Activated CD4-positive, alpha-beta T cell treated with anti-CD3 and anti-CD28 coated beads, Interleukin-2, amount 50 U/mL, for 24 hours (primary cell): ENCODE results near the gene TMEM223.
A peak's percentile ranks its signal among the peaks of the same experiment; 100 is the strongest.
"Not testable (repeated sequence)": the region's sequence is repeated elsewhere in the genome, so short reads cannot be mapped to it uniquely, and the experiment has no call there.

ENCODE experiments used
- DNase-seq, 2 donors: peaks; one replicate each; pipeline ENCODE4 v3.0.0-alpha.2; 2020; ENCODE audit warnings: low read depth in 1 of 2, low spot score in 1 of 2

Gene TMEM223

DNA sequence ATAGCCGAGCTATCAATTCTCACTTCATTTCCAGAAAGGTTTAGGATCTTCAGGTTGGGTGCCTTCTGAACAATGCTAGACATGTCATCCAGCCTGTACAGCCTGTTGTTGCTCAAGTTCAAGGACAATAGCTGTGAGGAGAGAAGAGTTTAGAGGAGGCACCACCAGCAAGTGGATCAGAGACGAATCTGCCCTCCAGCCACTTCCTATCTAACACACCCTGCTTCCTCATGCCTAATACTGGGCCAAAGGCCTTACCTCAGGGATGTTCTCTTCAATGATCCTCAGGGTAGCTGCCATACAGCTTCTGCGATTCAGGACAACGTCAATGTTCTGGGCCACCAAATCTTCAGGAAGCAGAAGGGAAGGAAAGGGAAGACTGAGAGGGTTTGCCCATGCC is 9.3 kb upstream of the TMEM223 start:
- DNase-seq, result no peak

- DNase-seq, result no peak
Measured at GRCh38 chr11:62799486-62799885, 7.7 kb upstream of the TMEM223 start.

DNA sequence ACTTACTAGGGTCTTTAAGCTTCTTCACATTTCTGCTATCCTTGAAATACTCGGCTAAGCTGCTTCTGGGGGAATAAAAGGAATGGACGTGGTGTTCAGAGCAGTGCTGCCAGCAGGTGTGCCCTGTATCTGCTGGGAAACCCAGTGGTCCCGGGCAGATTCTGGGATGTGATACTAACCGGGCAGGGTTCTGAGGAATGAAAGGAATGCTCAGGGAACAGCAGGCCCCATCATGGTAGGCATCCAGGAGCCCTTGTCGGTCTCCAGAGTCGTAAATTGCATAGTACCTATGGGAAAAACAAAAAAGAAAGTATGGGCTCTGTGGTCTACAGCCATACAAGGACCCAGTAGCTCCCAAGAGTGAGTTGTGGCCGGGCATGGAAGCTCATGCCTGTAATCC is 4.5 kb upstream of the TMEM223 start:
- DNase-seq, result no peak

GRCh38 chr11:62794201-62794775 is 2.5 kb upstream of the TMEM223 start:
- DNase-seq, result no peak

DNA sequence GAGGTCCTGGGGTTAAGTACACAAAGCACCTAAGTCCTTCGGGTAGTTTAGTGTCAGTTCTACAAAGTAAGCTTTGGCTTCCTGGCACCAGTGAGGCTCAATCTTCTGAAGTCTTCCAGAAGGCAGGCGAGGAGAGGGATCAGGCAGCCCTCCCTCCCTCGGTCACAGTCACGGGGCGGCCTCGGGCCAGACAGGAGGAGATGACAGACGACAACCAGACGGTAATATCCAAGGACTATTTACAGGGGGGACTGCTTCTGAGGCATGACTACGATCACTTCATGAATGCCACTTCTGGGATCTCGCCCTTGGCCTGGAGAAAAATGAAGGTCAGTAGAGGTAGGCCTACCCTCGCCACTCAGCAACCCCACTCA is 383 bp upstream of the TMEM223 start:
- DNase-seq, result no peak

DNA sequence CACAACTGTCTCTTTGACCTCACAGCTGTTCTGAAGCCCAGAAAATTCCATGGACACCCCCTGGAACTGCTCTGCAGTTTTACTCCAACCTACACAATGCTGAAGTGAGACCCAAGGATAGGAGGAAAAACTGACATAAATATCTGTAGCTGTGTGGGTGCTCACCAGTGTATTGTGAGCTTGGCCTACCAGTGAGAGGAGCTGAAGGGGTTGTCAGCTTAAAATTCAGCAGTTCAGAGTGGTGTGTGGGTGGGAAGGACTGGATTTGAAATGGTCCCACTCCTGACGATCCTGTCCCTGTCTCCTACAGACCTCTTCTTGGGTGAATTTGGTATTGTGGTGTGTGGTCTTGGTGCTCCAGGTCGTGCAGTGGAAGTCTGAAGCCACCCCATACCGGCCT is 2.2 kb downstream of the TMEM223 start:
- DNase-seq, result no peak

GRCh38 chr11:62788991-62789390 is 2.8 kb downstream of the TMEM223 start:
- no peak for DNase-seq

DNA sequence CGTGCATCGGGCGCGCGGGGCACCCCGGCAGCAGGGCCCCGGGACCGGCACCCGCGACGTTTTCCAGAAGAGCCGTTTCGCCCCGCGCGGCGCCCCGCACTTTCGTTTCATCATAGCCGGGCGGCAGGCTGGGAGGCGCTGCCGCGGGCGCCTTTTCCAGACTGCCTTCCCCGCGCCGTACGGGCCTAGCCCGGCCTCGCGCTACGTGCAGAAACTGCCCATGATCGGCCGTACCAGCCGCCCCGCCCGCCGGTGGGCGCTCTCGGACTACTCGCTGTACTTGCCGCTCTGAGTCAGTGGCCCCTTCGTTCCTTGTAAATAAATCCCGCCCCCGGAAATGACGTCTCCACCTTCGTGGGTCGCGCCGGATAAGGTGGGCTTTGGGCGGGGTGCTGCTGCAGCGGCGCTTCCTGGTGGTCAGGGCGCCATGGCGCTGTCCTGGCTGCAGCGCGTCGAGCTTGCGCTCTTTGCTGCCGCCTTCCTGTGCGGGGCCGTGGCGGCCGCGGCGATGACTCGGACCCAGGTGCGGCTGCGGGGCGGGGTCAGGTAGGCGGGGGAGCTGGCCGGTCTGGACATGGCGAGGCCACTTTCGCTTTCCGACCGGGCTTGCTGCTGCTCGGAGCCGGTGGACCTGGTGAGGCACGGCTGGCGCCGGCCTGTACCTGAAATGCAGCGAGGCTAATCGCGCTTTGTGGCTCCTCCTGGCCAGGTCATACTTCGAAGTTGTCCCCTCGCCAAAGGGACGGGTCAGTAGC is 4.6 kb downstream of the TMEM223 start, which contains the start of gene TMEM179B:
Gene TMEM179B, plus strand, starts transcription at position 398 of the 755 bp plus-strand sequence. Its CDS starts 30 bp downstream, at position 428.
- DNase-seq, result peak; percentile 95 to 99

- peak; percentile 68 to 78 for DNase-seq
Measured at GRCh38 chr11:62786318-62787004, 5.3 kb downstream of the TMEM223 start.

DNA sequence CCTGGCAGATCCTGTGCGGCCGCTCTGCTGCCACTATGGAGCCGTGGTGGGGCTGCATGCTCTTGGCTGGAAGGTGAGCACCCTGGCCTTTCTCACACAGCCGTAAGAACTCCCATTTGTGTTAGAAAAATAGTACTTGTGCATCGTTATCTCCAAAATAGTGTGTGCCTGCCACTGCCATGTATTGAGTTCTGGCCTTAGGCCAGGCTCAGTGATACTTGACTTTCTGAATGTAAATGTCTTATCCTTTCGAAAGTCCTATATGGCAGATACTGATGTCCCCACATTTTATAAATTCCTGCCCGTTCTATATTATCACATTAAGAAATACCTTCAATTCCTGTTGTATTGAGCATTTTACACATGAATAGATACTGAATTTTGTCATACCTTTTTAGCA is 9.1 kb downstream of the TMEM223 start:
- no peak for DNase-seq

- DNase-seq, result no peak
Measured at GRCh38 chr11:62778441-62778840, 13.4 kb downstream of the TMEM223 start.

DNA sequence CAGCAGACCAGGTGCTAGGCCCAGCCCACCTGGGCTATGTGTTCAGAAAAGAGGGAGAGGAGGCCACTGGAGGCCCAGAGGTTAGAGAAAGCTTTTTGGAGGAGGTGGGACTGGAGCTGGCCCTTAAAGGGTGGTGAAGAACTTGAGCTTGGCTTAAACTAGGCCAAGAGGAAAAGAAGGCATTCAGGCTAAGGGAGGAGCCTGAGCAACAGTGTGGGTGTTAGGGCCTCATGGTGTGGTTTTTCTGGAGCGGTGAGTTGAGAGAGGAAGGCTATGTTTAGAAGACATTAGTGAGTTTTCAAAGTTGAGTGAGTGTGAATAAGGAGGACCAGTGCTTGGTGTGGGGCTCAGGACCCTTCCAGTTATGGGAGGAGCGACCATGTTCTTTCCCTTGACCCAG is 14.4 kb downstream of the TMEM223 start:
- DNase-seq, result no peak

DNA sequence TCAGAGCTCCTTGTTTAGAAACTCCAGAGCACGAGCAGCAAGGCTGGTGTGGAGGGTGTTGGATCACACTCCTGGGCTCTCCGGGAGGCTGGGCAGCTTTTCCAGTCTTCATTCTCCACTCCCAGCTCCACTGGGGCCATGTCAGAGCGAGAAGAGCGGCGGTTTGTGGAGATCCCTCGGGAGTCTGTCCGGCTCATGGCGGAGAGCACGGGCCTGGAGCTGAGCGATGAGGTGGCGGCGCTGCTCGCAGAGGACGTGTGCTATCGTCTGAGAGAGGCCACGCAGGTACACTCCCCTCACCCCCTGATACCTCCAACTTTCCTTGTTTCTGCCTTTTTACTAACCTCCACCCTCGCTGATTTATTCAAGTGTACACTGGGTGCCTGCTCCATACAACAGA is 16.2 kb downstream of the TMEM223 start:
- no peak for DNase-seq

DNA sequence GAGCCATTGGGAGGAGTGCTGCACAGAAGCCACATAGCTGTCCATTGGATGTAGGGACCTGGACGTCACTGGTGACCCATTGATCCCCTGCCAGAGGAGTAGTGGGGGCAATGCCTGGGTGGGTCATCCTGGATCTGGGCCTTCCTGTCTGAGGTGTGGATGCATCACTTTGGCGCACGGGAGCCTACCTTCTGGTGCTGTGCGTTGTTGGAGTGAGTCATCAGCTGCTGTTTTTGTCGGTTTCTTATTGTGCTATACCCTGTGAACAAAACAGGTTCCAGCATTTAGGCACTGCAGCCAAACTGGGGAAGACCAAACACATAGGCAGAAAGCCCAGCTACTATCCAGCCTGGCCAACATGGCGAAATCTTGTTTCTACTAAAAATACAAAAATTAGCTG is 17.4 kb downstream of the TMEM223 start:
- no peak for DNase-seq

GRCh38 chr11:62771144-62772021 is 20.4 kb downstream of the TMEM223 start, which contains the start of gene TAF6L:
Gene TAF6L, plus strand, starts transcription at chr11:62771396. Its CDS starts 4,388 bp downstream, at chr11:62775784.
- DNase-seq, result peak; percentile 93

GRCh38 chr11:62770778-62771143 is 21.0 kb downstream of the TMEM223 start:
- DNase-seq, result no peak

GRCh38 chr11:62760867-62761227 is 31.0 kb downstream of the TMEM223 start:
- DNase-seq, result not testable (repeated sequence)

DNA sequence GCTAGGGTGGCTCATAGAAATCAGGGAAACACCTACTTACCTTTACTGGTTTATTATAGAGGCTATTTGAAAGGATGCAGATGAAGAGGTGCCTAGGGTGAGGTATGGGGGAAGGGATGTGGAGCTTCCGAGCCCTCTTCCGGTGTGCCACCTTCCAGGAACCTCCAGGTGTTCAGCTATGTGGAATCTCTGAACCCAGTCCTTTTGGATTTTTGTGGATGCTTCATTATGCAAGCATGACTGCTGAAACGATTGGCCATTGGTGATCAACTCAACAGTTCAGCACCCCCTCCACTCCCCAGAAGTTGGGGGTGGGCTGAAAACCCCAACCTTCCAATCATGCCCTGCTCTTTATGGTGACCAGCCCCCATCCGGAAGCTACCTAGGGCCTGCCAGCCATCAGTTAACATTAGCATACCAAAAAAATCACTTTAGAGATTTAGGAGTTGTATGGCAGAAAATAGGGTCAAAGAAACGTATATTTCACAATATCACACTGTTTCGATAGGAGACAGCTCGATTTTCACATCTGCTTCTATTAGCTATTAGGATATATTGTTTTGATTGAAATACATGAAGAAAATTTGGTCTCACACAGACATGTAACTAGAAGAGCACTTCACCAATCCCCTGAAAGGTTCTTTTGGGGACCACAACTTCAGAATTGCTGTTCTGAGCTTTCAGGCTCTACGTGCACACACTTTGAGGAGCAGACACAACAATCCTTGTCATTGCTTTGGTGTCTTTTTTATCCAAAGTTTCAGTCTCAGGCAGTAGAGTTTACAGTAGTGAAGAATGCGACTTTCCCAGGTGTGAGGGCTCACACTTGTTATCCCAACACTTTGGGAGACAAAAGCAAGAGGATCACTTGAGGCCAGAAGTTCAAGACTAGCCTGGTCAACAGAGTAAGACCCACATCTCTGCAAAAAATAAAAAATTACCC is 33.7 kb downstream of the TMEM223 start:
- no peak for DNase-seq

DNA sequence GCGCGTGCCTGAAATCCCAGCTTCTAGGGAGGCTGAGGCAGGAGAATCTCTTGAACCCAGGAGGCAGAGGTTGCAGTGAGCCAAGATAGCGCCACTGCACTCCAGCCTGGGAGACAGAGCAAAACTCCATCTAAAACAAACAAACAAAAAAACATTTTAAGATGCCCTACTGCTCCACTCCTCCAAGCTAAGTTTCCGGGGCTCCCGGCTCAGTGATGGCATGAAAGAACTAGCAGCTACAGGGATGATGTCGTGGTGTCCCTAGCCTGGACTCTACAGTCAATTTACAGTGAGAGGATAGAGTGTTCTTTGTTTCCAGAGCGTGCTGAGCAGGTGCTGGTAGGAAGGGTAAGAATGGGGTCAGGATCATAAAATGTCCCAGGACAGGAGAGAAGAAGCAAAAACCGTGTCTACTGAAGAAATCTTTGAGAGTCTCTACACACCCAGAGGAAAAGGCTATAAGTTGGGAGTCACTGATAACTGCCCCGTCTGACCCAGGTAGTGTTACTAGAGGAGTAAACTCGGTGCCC is 36.7 kb downstream of the TMEM223 start:
- DNase-seq, result no peak
